ENCODE results near the gene SF3B1.

The SF3B1 gene

GRCh38 chr2:197359859-197360258 is 75.0 kb downstream of the SF3B1 start:
- TF ChIP-seq CTCF (conservative IDR thresholded peaks at IDR 0.05), result no peak
- H3K27ac ChIP-seq, result no peak overlapping the region

GRCh38 chr2:197358931-197359330 is 75.9 kb downstream of the SF3B1 start:
- H3K27ac ChIP-seq, result no peak overlapping the region
- TF ChIP-seq CTCF (conservative IDR thresholded peaks at IDR 0.05), result no peak

- H3K27ac ChIP-seq, result no peak overlapping the region
- TF ChIP-seq CTCF (conservative IDR thresholded peaks at IDR 0.05), result no peak
Measured at GRCh38 chr2:197357986-197358385, 76.8 kb downstream of the SF3B1 start.

GRCh38 chr2:197356136-197356535 is 78.7 kb downstream of the SF3B1 start:
- no peak overlapping the region for H3K27ac ChIP-seq

GRCh38 chr2:197354169-197354558 is 80.7 kb downstream of the SF3B1 start:
- no peak for TF ChIP-seq CTCF (conservative IDR thresholded peaks at IDR 0.05)
- H3K27ac ChIP-seq, result no peak overlapping the region

More at GRCh38 chr2:197356136-197356535, 78.7 kb downstream of the SF3B1 start:
- peak; percentile 62 for TF ChIP-seq CTCF (conservative IDR thresholded peaks at IDR 0.05)

GRCh38 chr2:197353393-197354168 is 81.2 kb downstream of the SF3B1 start:
- no peak overlapping the region for H3K27ac ChIP-seq
- no peak for TF ChIP-seq CTCF (conservative IDR thresholded peaks at IDR 0.05)

- TF ChIP-seq CTCF (conservative IDR thresholded peaks at IDR 0.05), result no peak
- no peak overlapping the region for H3K27ac ChIP-seq
Measured at GRCh38 chr2:197349699-197350098, 85.1 kb downstream of the SF3B1 start.
